ENCODE measurements around the gene FOXD3. TPM values are rescaled to one million over a fixed set of nuclear protein-coding genes. Genes with fewer than 3 reads are reported as not detected.
A peak's percentile ranks its signal among the peaks of the same experiment; 100 is the strongest.

FOXD3 gene
- total RNA-seq, 2 experiments from 2014 or later: not detected

GRCh38 chr1:63367215-63368103, 45.1 kb downstream of the FOXD3 start, which contains the start of gene ALG6:
ALG6 (plus strand) TSS chr1:63367627; CDS start chr1:63370978, 3,351 bp downstream.
- ChIA-PET CTCF (interaction anchor here (1.4 kb wide), 1 partner anchor 74 kb away, joined by 3 read pairs; no protein-coding TSS in a partner anchor), POLR2A (interaction anchor here (1.2 to 1.5 kb wide), 2 partner anchors 156 to 226 kb away, joined by 4 to 7 read pairs; partner anchors contain the start of genes EFCAB7, ITGB3BP and PGM1)
- Mint-ChIP-seq H3K4me3 (peak within 1 kb of the TSS; percentile 96), H3K27ac (peak within 1 kb of the TSS; percentile 87), H3K36me3 (ENCODE audit: low read depth) (peaks cover 23% of the 10 kb centered on the region), H3K27me3 (ENCODE audit: low read depth) (peaks cover 12% of the 10 kb centered on the region), H3K9me3 (ENCODE audit: insufficient read depth) (no peaks in the 10 kb centered on the region), H3K4me1 (ENCODE audit: low read depth) (peaks cover 22% of the 10 kb centered on the region)
- ATAC-seq (peak; percentile 94), DNase-seq (peak; percentile 90)

- Mint-ChIP-seq H3K4me1 (ENCODE audit: low read depth) (peaks cover 22% of the 10 kb centered on the region), H3K36me3 (ENCODE audit: low read depth) (peaks cover 28% of the 10 kb centered on the region), H3K4me3 (peak overlapping the region; percentile 96), H3K9me3 (ENCODE audit: insufficient read depth) (no peaks in the 10 kb centered on the region), H3K27me3 (ENCODE audit: low read depth) (peaks cover 6% of the 10 kb centered on the region), H3K27ac (peak overlapping the region; percentile 87)
- ChIA-PET CTCF (interaction anchor here (1.4 kb wide), 1 partner anchor 74 kb away, joined by 3 read pairs; no protein-coding TSS in a partner anchor), POLR2A (interaction anchor here (1.2 to 1.5 kb wide), 2 partner anchors 155 to 225 kb away, joined by 4 to 7 read pairs; partner anchors contain the start of genes EFCAB7, ITGB3BP and PGM1)
- DNase-seq (no peak), ATAC-seq (no peak)
Measured at GRCh38 chr1:63368131-63368530, 45.8 kb downstream of the FOXD3 start.

Small RNA genes lying within 50 kb of the gene (microRNA-seq; reads per million reads assigned to microRNA genes)
- gene MIR6068: not detected

Other genes with a start within 250 kb of the FOXD3 start
- gene ALG6, start 45.1 kb downstream of the FOXD3 start, total RNA-seq: 10 to 100 TPM; 23.1 to 25.6 TPM
- 10 to 100 TPM; 69.5 to 74.4 TPM for gene ITGB3BP, start 200.7 kb downstream of the FOXD3 start, total RNA-seq
- 1 to 10 TPM; 7.7 to 9.5 TPM for gene EFCAB7, start 201.0 kb downstream of the FOXD3 start, total RNA-seq

Data from activated CD8-positive, alpha-beta T cell treated with anti-CD3 and anti-CD28 coated beads, Interleukin-2, amount 10 ng/mL, durations not matched to agents 7 days and 5 days (primary cell).